ENCODE measurements around the gene CPVL.

CPVL gene

DNA sequence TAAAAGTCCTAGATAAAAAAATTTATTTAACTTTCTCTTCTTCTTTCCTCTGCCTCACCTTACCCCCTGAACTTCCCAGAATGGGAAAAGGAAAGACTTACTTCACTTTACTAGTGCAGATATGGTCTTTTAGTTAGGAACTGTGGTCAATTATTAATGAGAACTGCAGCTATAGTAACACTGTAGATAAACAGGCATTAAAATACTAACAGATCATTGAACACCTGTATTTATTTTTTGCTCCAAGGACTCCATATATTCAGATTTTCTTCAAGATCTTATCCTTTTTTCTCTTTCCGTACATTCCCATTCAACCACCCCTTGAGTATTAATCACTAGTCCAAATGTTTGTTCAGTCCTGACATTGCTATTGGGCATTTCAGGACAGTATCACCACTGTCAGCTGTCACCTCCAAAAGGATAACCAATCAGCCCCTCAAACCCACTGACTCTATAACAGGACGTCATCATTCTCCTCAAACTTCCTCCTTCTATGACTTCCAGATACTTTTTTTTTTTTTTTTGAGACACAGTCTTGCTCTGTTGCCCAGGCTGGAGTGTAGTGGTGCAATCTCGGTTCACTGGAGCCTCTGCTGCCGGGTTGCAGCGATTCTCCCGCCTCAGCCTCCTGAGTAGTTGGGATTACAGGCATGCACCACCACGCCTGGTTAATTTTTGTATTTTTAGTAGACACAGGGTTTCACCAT is 4.2 kb downstream of the CPVL start:
- H3K36me3 Mint-ChIP-seq: no peaks in the 10 kb centered on the region
- H3K4me1 Mint-ChIP-seq: no peaks in the 10 kb centered on the region
- peaks cover 33% of the 10 kb centered on the region for H3K27me3 Mint-ChIP-seq
- no peak for DNase-seq
- no peaks in the 10 kb centered on the region for H3K9me3 Mint-ChIP-seq
- no peak overlapping the region for H3K4me3 Mint-ChIP-seq
- CTCF ChIA-PET: no interaction called here
- no peak overlapping the region for H3K27ac Mint-ChIP-seq

GRCh38 chr7:29140873-29141468 is 5.4 kb downstream of the CPVL start:
- Mint-ChIP-seq H3K27ac (no peak overlapping the region), H3K4me3 (no peak overlapping the region), H3K4me1 (no peaks in the 10 kb centered on the region), H3K27me3 (peaks cover 21% of the 10 kb centered on the region), H3K9me3 (no peaks in the 10 kb centered on the region), H3K36me3 (no peaks in the 10 kb centered on the region)
- CTCF ChIA-PET: no interaction called here
- no peak for DNase-seq

DNA sequence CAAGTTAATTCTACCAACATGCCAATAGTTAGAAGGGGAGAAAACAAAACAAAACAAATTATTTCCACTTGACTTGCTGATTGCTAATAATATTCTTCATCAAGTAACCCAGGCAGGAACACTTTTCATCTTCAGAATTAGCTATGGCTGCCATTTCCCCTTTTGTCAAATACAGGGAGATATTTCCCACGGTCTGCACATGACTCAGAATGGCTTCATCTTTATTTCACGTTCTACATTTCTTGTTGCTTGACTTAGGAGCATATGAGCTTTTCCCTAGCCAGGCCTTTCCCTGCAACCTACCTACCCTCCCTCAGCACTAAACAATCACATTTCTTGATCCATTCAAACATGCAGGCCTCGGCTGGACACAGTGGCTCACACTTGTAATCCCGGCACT is 6.5 kb downstream of the CPVL start:
- no peak for DNase-seq
- Mint-ChIP-seq H3K27me3 (peaks cover 11% of the 10 kb centered on the region), H3K4me3 (no peak overlapping the region), H3K4me1 (no peaks in the 10 kb centered on the region), H3K27ac (no peak overlapping the region), H3K9me3 (no peaks in the 10 kb centered on the region), H3K36me3 (no peaks in the 10 kb centered on the region)
- CTCF ChIA-PET: no interaction called here

DNA sequence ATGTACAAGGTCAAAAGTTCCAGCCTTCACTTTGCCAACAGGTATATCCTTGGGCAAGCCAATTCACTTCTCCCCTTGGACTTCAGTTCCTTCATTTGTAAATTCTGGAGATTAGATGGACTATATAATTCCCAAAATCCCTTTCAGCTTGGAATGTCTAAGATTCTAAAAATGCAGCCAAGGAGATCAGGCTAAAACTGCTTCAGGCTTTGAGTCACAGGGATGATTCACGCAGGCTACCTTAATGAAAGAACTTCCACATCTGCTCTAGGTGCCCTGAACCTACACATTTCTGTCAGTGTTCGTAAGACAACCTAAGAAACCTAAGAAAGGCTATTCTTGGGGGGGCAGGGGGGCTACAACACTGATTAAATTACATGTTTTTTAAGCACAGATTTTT is 7.1 kb downstream of the CPVL start:
- H3K4me3 Mint-ChIP-seq: no peak overlapping the region
- H3K27ac Mint-ChIP-seq: no peak overlapping the region
- H3K9me3 Mint-ChIP-seq: no peaks in the 10 kb centered on the region
- no peaks in the 10 kb centered on the region for H3K4me1 Mint-ChIP-seq
- H3K36me3 Mint-ChIP-seq: no peaks in the 10 kb centered on the region
- CTCF ChIA-PET: no interaction called here
- no peak for DNase-seq
- peaks cover 6% of the 10 kb centered on the region for H3K27me3 Mint-ChIP-seq

DNA sequence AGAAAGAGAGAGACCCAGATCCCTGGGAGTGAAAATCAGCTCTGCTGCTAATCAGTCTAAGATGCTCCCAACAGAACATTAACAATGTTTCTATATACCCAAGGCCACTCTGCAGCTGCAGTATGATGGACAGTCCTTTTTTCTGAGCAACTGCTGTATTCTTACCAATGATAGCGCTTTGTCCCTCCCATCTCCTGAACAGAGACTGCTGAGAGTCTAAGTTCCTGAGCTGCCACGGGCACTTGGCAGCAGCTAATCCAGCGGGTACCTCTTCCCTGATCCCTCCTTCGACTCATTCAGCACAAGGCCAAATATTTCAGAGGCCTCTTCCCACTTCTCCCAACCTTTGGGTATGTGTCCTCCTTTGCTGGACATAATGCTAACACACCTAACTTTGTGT is 7.7 kb downstream of the CPVL start:
- CTCF ChIA-PET: no interaction called here
- peaks cover 4% of the 10 kb centered on the region for H3K27me3 Mint-ChIP-seq
- H3K9me3 Mint-ChIP-seq: no peaks in the 10 kb centered on the region
- no peak for DNase-seq
- no peaks in the 10 kb centered on the region for H3K4me1 Mint-ChIP-seq
- no peak overlapping the region for H3K4me3 Mint-ChIP-seq
- no peak overlapping the region for H3K27ac Mint-ChIP-seq
- H3K36me3 Mint-ChIP-seq: no peaks in the 10 kb centered on the region

DNA sequence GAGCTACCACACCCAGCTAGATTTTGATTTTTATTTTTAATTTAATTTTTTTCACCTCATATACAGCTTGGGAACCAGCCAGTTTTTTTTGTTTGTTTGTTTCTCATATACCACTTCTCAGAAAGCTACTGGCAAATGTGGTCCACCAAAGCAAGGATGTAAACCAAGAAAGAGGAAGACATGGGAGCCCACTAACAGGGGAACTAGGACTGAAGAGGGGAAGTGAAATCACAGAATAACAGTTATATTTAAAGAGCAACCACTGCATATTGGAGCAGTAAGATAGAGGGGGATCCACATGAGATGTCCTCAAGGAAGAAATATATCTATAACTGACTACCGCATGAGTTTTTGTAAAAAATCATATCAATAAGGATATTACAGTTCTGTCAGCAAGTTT is 10.5 kb downstream of the CPVL start:
- Mint-ChIP-seq H3K27ac (no peak overlapping the region), H3K27me3 (peaks cover 12% of the 10 kb centered on the region), H3K4me3 (no peak overlapping the region), H3K36me3 (no peaks in the 10 kb centered on the region), H3K9me3 (no peaks in the 10 kb centered on the region), H3K4me1 (no peaks in the 10 kb centered on the region)
- no peak for DNase-seq
- CTCF ChIA-PET: no interaction called here

- Mint-ChIP-seq H3K27ac (no peak overlapping the region), H3K4me3 (no peak overlapping the region), H3K9me3 (no peaks in the 10 kb centered on the region), H3K36me3 (no peaks in the 10 kb centered on the region), H3K4me1 (no peaks in the 10 kb centered on the region), H3K27me3 (peaks cover 8% of the 10 kb centered on the region)
- CTCF ChIA-PET: no interaction called here
- DNase-seq: no peak
Observed at GRCh38 chr7:29132980-29133379, 13.4 kb downstream of the CPVL start.

DNA sequence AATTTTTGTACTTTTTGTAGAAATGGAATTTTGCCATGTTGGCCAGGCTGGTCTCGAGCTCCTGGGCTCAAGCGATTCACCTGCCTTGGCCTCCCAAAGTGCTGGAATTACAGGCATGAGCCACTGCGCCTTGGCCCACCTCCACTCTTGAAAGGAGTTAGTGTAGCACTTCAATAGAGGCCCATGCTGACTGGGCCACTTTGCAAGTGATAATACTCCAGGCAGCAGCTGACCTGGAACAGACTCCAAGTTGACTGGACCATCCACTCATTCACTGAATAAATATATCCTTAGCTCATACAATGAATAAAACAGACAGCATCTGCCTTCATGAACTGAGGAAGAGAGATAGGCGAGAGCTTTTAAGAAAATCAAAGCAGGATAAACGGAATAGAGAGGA is 14.7 kb downstream of the CPVL start:
- CTCF ChIA-PET: interaction anchor here (0.6 kb wide), 1 partner anchor 57 kb away, joined by 3 read pairs; no protein-coding TSS in a partner anchor
- Mint-ChIP-seq H3K27me3 (peaks cover 8% of the 10 kb centered on the region), H3K9me3 (no peaks in the 10 kb centered on the region), H3K4me1 (no peaks in the 10 kb centered on the region), H3K36me3 (no peaks in the 10 kb centered on the region), H3K27ac (no peak overlapping the region), H3K4me3 (no peak overlapping the region)
- DNase-seq: no peak

GRCh38 chr7:29130096-29130495 is 16.2 kb downstream of the CPVL start:
- CTCF ChIA-PET: no interaction called here
- no peak overlapping the region for H3K27ac Mint-ChIP-seq
- H3K4me3 Mint-ChIP-seq: no peak overlapping the region
- H3K36me3 Mint-ChIP-seq: no peaks in the 10 kb centered on the region
- peaks cover 8% of the 10 kb centered on the region for H3K27me3 Mint-ChIP-seq
- no peaks in the 10 kb centered on the region for H3K9me3 Mint-ChIP-seq
- no peak for DNase-seq
- H3K4me1 Mint-ChIP-seq: no peaks in the 10 kb centered on the region

GRCh38 chr7:29127527-29127926 is 18.8 kb downstream of the CPVL start:
- Mint-ChIP-seq H3K36me3 (no peaks in the 10 kb centered on the region), H3K27me3 (peaks cover 6% of the 10 kb centered on the region), H3K4me3 (no peak overlapping the region), H3K27ac (no peak overlapping the region), H3K4me1 (no peaks in the 10 kb centered on the region), H3K9me3 (no peaks in the 10 kb centered on the region)
- DNase-seq: no peak
- CTCF ChIA-PET: no interaction called here

GRCh38 chr7:29126804-29127203 is 19.5 kb downstream of the CPVL start:
- H3K4me1 Mint-ChIP-seq: no peaks in the 10 kb centered on the region
- no peak overlapping the region for H3K4me3 Mint-ChIP-seq
- H3K27ac Mint-ChIP-seq: no peak overlapping the region
- peaks cover under 1% of the 10 kb centered on the region for H3K27me3 Mint-ChIP-seq
- DNase-seq: no peak
- CTCF ChIA-PET: no interaction called here
- H3K36me3 Mint-ChIP-seq: no peaks in the 10 kb centered on the region
- H3K9me3 Mint-ChIP-seq: no peaks in the 10 kb centered on the region

DNA sequence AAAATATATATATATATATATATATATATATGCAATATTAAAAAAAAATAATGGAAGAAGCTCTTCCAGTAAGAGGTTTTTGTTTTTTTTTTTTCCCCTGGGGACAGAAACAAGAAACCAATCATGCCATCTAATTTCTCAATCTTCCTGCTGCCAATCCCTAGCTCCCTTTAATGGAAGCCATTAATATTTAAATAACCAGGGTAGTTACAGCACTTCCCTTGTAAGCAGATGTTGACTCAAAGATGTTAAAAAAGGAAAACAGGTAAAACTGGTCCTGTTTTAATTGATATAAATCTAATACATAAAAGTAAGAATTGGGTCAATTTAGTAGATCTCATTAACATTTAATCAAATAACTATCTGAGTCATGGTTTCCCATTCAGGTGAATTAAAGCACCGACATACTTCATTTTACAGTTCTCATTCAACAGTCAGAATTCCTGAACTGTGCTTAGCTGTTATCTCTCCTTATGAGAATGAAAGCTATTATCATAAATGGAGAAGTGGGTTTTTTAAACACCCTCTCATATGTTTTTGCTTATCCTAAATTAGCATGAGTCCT is 22.6 kb downstream of the CPVL start:
- CTCF ChIA-PET: no interaction called here
- Mint-ChIP-seq H3K4me3 (no peak overlapping the region), H3K4me1 (no peaks in the 10 kb centered on the region), H3K9me3 (no peaks in the 10 kb centered on the region), H3K27me3 (peaks cover 3% of the 10 kb centered on the region), H3K27ac (no peak overlapping the region), H3K36me3 (no peaks in the 10 kb centered on the region)
- no peak for DNase-seq

GRCh38 chr7:29122759-29123158 is 23.6 kb downstream of the CPVL start:
- H3K36me3 Mint-ChIP-seq: no peaks in the 10 kb centered on the region
- H3K27me3 Mint-ChIP-seq: peaks cover 5% of the 10 kb centered on the region
- no peaks in the 10 kb centered on the region for H3K4me1 Mint-ChIP-seq
- H3K27ac Mint-ChIP-seq: no peak overlapping the region
- CTCF ChIA-PET: no interaction called here
- H3K9me3 Mint-ChIP-seq: no peaks in the 10 kb centered on the region
- no peak for DNase-seq
- H3K4me3 Mint-ChIP-seq: no peak overlapping the region

DNA sequence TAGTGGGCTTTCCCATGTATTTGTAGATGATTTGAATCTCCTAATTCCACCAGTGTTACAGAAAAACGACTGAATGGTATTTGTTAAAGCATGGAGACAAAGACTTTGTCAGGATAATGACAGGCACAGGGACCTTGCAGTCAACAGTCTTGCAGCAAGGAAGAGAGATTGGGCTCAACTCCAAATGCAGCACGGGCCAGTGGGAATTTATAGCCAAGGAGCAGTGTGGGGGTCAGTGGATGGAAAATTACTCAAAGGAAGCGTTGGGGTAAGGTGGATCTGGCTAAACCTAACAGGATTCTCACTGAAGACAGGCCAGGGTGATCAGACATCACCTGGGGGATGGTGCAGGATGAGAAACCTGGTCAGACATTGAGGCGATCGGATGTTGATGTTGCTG is 24.3 kb downstream of the CPVL start:
- DNase-seq: no peak
- Mint-ChIP-seq H3K9me3 (no peaks in the 10 kb centered on the region), H3K4me1 (no peaks in the 10 kb centered on the region), H3K27ac (no peak overlapping the region), H3K27me3 (peaks cover 5% of the 10 kb centered on the region), H3K4me3 (no peak overlapping the region), H3K36me3 (no peaks in the 10 kb centered on the region)
- CTCF ChIA-PET: no interaction called here

DNA sequence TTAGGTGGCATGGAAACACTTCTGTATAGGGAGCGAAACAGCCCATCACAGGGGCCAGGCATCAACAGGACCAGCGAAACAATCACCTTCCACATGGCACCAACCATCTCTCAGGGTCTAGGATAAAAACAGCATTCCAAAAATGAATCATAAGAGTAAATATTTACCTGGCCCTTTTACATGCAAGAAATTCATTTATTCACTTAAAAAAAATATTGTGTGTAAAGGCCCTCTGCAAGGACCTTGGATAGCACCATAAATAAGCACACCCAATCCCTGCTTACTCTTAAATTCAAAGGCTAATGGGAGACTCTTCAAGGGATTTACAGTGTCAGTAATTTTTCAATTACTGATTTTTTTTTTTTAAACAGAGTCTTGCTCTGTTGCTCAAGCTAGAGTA is 25.4 kb downstream of the CPVL start:
- CTCF ChIA-PET: interaction anchor here (0.6 kb wide), 1 partner anchor 119 kb away, joined by 4 read pairs; no protein-coding TSS in a partner anchor
- H3K4me3 Mint-ChIP-seq: no peak overlapping the region

More for the DNA sequence above, 25.4 kb downstream of the CPVL start:
- Mint-ChIP-seq H3K4me1 (no peaks in the 10 kb centered on the region), H3K27ac (no peak overlapping the region), H3K9me3 (no peaks in the 10 kb centered on the region), H3K27me3 (peaks cover 5% of the 10 kb centered on the region), H3K36me3 (no peaks in the 10 kb centered on the region)
- DNase-seq: no peak
